ENCODE measurements around the gene FOSL2.

GRCh38 chr2:28357055-28357454 lies 35.6 kb upstream of the FOSL2 start:
- TF ChIP-seq CTCF (IDR thresholded peaks at IDR 0.05): no peak
- TF ChIP-seq MLX (CRISPR knock-in tag; IDR thresholded peaks at IDR 0.05): no peak
- no peak for TF ChIP-seq NR1H2 (CRISPR knock-in tag; IDR thresholded peaks at IDR 0.05)
